ENCODE measurements around the gene TPSB2. TPM values are rescaled to one million over a fixed set of nuclear protein-coding genes. Genes with fewer than 3 reads are reported as not detected.
"Not testable (repeated sequence)": the region's sequence is repeated elsewhere in the genome, so short reads cannot be mapped to it uniquely, and the experiment has no call there.

Gene TPSB2
- total RNA-seq, 1 donor from 2014 or later, result 5.5 TPM

DNA sequence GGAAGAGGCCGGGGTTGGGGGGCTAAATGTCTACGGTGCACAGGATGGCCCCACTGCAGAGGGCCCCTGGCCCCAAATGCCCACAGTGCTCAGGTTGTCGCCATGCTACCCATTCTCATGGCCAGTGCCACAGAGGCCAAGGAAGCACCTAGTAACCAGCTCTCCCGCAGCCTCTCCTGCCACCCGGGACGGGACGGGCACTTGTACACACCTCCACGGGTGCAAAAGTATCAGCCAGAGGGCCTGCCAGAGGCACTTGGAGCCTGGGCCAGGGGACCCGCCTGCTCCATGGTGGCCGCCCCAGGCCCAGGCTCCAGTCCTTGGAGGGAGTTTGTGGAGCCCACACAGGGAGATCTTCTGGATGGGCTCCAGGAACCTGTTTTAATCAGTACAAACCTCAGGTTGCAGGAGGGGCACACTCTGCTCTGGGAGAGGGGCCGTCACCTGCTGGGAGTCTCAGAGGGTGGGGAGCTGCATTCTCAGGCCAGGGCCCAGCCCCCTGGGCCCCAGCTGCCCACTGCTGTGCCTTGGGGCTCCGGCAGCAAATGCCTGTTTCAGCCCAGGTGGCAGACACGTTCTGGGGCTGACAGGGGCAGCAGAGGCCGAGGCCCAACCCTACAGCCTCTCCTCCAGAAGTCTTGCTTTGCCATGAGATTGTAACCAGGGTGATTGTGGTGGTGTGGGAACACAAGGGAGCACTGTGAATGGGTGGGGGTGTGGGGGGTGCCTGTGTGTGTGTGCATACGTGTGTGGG is 33.8 kb upstream of the TPSB2 start:
- no peak for DNase-seq (ENCODE audit: low spot score)
- intact Hi-C loops (cut with DNase I), result no loop called here

GRCh38 chr16:1262846-1263221 is 32.9 kb upstream of the TPSB2 start:
- DNase-seq (ENCODE audit: low spot score), result no peak
- intact Hi-C loops (cut with DNase I), result no loop called here

- intact Hi-C loops (cut with DNase I), result no loop called here
- DNase-seq (ENCODE audit: low spot score), result no peak
These were observed 32.3 kb upstream of the TPSB2 start for GRCh38 chr16:1262210-1262845.

- no peak for DNase-seq (ENCODE audit: low spot score)
- intact Hi-C loops (cut with DNase I), result no loop called here
These were observed 31.3 kb upstream of the TPSB2 start for GRCh38 chr16:1261131-1261892.

DNA sequence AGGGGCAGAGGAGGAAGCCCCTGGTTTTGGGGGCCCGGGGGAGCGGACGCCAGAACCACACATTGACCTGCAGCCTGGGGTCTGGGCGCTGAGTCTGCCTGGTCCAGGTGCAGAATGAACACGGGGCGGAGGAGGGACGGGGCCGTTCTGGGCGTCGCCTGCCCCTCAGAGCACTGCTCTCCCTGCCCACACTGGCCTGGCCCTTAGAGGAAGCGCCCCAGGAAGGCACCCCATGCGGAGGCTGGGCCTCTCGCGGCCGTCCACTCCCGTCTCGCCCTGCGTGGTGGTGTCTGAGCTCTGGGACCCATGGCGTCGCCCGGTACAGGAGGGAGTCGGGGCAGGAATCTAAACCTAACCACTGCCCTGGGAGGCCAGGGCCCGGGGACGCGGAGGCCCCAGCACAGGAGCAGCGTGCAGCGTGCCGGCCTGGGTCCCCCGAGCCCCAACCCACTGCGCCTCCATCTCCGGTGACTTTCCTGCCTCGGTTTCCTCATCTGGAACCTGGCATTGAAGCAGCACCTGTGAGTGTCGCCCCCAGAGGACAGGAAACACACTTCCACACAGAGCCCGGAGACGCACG is 30.2 kb upstream of the TPSB2 start:
- DNase-seq (ENCODE audit: low spot score), result no peak
- intact Hi-C loops (cut with DNase I), result no loop called here

DNA sequence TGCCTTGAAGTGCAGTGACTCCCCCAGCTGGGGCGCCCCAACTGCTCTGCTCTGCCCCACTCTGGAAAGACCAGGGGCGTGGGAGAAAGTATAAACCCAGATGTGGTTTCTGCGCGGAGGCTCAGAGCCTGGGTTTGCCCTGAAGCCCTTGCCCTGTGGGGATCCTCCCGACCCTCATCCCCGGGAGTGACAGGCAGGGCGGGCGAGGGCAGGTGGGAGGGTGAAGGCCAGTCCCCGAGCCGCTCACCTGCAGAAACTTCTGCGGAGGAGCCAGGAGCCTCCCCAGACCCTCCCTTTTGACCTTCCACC is 29.7 kb upstream of the TPSB2 start:
- DNase-seq (ENCODE audit: low spot score), result no peak
- intact Hi-C loops (cut with DNase I), result no loop called here

GRCh38 chr16:1258906-1259759 is 29.1 kb upstream of the TPSB2 start:
- intact Hi-C loops (cut with DNase I), result no loop called here
- DNase-seq (ENCODE audit: low spot score), result no peak

DNA sequence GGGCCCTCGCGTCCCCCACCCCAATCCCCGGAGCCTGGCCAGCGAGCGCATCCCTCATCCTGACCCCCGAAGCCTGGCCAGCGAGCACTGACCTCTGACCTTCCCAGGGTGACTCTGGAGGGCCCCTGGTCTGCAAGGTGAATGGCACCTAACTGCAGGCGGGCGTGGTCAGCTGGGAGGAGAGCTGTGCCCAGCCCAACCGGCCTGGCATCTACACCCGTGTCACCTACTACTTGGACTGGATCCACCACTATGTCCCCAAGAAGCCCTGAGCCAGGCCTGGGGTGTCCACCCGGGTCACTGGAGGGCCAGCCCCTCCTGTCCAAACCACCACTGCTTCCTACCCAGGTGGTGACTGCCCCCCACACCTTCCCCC is 28.2 kb upstream of the TPSB2 start:
- intact Hi-C loops (cut with DNase I), result no loop called here
- DNase-seq (ENCODE audit: low spot score), result no peak

DNA sequence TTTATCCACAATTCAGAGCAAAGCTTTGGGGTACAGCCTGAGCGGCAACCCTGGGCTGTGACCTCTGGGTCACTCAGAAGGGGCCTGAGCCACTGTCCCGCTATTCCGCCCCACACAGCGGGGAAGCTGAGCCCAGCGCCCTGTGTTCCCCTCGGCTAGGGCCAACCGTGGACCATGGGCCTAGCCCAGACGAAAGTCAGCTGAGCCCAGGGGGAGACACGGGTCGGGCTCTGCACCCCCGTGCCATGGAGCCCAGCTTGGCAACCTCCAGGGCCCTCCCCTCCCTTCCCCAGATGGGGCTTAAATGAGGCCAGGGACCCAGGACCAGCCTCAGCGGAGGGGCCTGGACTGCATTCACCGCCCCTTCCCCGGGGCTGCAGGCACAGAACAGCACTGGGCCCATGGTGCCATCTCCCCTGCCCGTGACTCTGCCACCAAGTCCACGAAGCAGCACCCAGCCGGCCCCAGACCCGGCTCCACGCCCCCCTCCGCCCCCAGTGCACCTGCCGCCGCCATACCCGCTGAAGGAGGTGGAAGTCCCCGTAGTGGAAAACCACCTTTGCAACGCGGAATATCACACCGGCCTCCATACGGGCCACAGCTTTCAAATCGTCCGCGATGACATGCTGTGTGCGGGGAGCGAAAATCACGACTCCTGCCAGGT is 27.7 kb upstream of the TPSB2 start:
- intact Hi-C loops (cut with DNase I), result no loop called here
- no peak for DNase-seq (ENCODE audit: low spot score)

- intact Hi-C loops (cut with DNase I), result no loop called here
- no peak for DNase-seq (ENCODE audit: low spot score)
These were observed 26.9 kb upstream of the TPSB2 start for GRCh38 chr16:1256874-1257322.

DNA sequence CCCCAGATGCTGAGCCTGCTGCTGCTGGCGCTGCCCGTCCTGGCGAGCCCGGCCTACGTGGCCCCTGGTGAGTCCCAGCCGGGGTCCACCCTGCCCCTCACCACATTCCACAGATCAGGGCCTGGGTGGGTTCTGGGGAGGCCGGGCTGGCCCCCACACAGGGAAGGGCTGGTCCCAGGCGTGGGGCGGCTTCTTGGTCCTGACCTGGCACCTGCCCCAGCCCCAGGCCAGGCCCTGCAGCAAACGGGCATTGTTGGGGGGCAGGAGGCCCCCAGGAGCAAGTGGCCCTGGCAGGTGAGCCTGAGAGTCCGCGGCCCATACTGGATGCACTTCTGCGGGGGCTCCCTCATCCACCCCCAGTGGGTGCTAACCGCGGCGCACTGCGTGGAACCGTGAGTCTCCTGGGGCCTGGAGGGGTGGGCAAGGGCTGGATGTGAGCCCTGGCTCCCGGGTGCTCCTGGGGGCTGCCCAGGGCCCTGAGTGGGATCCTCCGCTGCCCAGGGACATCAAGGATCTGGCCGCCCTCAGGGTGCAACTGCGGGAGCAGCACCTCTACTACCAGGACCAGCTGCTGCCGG is 26.4 kb upstream of the TPSB2 start:
- DNase-seq (ENCODE audit: low spot score); intact Hi-C loops (cut with DNase I): not testable (repeated sequence)

GRCh38 chr16:1255276-1256122 is 25.5 kb upstream of the TPSB2 start, which contains the start of gene TPSD1:
TSS of gene TPSD1 (plus strand) at chr16:1256069. CDS start at chr16:1256281, 212 bp downstream.
- DNase-seq (ENCODE audit: low spot score); intact Hi-C loops (cut with DNase I): not testable (repeated sequence)

DNA sequence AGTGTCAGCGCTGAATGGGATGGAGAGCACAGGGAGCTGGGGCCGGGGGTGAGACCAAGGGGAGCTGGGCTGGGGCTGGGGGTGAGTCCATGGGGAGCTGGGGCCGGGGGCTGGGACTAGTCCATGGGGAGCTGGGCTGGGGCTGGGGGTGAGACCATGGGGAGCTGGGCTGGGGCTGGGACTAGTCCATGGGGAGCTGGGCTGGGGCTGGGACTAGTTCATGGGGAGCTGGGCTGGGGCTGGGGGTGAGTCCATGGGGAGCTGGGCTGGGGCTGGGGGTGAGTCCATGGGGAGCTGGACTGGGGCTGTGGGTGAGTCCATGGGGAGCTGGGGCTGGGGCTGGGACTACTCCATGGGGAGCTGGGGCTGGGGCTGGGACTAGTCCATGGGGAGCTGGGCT is 24.8 kb upstream of the TPSB2 start:
- DNase-seq (ENCODE audit: low spot score); intact Hi-C loops (cut with DNase I): not testable (repeated sequence)

GRCh38 chr16:1253701-1254364 is 23.8 kb upstream of the TPSB2 start:
- DNase-seq (ENCODE audit: low spot score); intact Hi-C loops (cut with DNase I): not testable (repeated sequence)

- intact Hi-C loops (cut with DNase I), result not testable (repeated sequence)
These were observed 19.2 kb upstream of the TPSB2 start for GRCh38 chr16:1249031-1249755.

GRCh38 chr16:1247903-1248537 is 18.0 kb upstream of the TPSB2 start:
- intact Hi-C loops (cut with DNase I); DNase-seq (ENCODE audit: low spot score): not testable (repeated sequence)

More at GRCh38 chr16:1249031-1249755, 19.2 kb upstream of the TPSB2 start:
- DNase-seq (ENCODE audit: low spot score), result not testable (repeated sequence)
